GM19452 (cell line): Measurements from ENCODE around the gene IDH2.

Experiments used
- ATAC-seq: cut with Tn5 transposase; IDR thresholded peaks from one replicate; pipeline ENCODE4 v1.9.1; 2021; ENCODE audit not compliant: unreplicated experiment

The IDH2 gene

DNA sequence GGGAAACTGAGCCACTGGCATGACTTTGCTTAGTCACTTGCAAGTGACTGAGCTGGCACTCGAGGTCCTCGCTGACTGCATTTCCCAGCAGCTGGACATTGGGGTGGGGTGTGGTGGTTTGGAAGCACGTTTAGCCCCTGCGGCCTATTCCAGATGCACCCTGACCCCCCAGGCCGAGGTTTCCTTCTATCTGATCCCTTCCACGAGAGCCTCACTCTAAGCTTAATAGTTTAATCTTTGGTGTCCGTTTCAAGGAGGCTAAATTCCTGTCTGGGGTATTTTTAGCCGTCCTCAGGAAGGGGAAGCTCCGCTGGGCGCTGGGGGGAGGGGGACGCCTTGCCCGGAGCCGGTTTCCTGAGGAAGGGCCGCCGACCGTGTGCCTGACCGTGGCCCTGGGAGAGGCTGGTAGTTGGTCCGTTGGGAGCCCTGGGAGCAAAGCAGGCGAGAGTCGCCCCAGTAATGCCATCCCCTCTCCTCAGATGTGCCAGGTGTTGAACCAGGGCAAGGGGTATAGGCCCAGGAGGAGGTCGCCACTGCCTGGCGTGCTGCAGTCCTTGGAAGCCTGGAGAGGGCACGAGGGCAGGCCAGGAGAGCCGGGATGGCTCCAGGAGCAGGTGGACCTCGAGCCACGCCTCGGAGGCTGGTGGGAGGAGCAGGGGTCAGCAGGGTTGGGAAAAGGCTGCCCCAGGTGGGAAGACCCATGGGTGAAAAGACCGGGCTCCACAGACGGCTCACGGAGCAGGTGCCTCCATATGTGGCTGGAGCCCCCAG is 37.2 kb downstream of the IDH2 start:
- ATAC-seq = no peak

DNA sequence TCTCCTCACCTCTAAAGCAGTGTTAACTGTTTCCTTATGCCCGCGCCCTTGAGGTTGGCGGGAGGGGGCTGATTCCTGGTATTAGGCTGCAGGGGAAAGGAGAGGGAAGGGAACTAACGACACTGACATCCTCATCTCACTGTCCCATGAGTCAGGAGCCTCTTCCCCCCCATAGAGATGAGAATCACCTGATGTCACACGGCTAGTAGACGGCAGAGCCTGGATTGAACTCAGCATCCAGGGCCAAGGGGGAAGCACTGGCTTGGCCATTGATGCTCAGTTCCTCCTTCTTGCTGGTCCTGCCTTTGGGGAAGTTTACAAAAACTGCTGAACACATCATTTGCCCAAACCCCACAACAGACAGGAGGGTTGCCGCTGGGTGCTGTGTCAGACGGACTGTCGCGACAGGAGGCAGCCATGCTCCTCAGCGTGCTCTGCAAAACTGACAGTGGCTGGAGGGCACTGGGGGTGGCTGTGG is 38.5 kb downstream of the IDH2 start:
- no peak for ATAC-seq

DNA sequence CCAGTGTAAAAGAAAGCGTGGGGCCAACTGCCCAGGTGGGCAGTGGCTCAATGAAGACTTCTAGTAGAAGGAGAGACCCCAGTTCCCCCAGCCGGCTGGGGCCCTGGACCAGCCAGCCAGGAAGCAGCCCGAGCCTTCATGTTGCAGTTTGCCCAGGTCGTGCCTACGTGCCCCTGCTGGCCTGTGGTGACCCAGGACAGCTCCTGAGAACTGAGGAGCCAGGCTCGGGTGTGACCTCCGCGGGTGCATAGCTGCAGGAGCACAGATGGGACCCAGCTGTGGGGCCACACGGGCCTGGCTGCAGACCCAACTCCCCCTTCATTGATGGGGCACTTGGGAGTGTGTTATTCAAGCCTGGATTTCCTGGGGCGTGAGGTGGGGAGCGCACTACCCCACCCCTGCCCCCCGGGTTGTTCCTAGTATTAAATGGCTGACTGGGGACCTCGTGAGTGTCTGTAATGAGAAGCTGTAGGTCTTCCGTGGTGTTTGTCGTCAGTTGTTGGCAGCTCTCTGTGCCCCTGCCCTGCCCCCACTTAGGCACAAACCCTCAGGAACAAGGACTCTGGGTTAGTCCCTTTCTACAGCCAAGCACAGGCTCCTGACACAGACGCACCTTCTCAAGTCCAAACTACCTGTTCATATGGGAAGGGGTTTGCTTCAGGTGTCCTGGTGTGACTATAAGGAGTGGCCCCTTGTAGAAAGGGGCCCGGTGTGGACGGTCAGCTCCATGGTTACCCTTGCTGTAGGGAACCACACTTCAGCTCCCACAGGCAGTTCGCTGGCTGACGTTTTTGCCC is 39.1 kb downstream of the IDH2 start:
- ATAC-seq = no peak

DNA sequence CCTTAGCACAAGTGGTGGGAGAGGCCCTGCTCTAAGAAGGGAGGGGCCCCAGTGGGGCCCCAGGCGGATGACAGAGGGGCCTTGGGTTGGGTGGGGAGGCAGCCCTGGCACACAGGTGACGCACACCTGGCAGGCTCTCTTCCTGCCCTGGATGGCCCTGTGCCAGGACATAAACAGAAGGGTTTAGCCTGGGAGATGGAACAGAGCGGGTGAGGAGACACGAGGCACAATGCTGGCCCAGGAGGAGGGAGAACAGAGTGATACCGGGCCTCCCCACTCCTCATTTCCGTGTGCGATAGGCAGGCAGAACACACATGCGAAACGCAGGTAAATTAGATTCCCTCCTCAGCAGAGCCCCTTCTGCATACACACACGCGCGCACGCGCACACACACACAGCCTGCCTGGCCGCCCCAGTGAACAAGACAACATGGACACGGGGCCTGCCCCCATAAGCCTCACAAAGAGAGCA is 39.8 kb downstream of the IDH2 start:
- ATAC-seq = no peak

DNA sequence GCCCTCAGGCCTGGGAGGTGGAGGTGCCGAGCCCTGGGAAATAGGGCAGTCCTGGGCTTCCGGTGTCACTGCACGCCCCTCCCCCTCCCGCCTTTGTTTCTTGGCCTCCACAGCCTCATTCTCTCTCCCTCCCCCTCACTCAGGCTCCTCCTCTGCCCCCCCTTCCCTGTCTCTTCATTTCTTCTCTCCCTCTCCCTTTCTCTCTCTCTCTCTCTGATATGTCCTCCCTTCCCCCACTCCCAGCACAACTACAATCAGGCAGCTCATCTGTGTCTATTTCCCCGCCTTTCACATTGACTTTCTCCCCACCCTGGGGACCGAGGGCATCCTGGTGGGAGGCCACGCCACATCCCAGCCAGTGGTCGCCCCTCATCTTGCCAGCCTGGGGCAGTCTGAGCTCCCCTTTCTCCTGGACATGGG is 40.2 kb downstream of the IDH2 start:
- no peak for ATAC-seq

DNA sequence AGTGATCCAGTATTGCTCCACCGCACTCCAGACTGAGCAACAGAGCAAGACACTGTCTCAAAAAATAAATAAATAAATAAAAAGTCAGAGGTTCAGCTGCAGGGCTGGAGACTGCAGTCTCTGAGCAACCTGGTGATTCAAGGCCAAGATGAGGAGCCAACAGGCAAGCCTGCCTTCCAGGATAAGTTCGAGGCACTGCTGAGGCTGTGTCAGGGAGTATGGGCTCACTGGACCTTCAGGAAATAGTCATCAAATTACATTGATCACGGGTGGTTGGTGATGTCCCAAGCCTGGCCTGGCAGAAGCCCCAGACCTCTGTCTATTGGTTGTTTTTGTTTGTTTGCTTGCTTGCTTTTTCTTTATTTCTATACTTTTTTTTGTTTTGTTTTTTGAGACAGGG is 41.5 kb downstream of the IDH2 start:
- no peak for ATAC-seq

DNA sequence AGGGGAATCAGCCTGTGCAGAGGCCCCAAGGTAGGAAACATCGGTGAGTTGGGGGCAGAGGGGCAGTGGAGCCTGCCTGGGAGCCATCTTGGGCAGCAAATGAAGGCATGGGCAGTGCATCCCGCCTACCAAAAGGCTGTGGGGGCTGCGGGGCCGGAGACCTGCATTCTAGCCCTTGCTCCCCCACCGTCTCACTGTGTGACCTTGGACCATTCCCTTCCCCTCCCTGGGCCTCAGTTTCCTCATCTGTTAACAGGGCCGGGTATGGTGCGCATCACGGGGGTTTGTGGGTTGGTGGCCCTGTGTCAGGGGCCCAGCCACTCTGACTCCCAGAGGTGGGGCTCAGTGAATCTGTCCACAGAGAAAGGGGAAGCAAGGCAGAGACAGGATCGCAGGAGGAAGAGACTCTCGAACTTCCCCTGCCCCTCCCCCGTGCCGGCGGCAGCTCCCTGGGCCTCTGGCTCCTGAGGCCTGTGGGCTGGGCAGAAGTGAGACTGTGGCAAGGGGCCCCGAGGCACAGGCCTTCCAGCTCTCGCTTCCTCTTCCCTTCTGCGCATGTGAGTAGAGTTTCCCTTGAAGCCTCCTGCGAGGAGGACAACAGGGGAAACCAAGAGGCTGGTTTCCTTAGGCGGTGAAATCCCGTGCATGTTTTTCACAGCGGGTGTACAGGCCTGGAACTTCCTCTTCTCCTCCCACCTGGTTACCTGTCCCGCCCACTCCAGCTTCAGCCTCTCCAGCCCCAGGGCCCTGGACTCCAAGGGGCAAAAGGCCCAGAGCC is 42.9 kb downstream of the IDH2 start:
- peak; percentile 89 for ATAC-seq

DNA sequence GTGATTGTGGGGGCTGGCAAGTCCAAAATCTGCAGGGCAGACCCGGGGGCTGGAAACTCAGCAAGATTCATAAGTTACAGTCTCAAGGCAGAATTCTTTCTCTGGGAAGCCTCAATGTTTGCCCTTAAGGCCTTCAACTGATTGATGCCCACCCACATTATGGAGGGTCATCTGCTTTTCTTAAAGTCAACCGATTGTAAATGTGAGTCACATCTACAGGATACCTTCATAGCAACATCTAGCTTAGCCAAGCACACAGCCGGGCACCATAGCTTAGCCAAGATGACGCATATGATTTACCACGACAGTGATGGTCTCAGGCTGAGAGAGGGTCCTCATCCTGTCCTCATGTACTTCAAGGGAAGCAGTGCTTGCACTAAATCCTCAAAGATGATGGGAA is 43.5 kb downstream of the IDH2 start:
- ATAC-seq = no peak

DNA sequence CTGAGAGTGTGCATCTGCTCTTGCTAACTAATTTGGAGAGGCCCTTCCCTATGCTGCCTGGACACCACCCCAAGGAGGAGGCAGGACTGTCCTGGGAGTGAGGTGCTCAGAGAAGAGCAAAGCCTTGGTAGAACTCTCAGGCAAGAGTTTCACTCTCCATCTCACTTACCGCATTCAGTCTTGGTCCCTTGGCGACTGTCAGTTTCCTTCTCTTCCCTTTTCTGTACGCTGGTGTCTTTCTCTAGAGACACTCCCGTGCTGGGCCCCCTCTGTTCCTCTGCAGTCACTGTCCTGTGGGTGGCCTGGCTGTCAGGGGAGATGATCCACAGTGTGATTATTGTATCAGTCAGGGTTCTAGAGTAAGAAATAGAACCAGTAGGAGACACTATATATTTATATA is 44.0 kb downstream of the IDH2 start:
- no peak for ATAC-seq

DNA sequence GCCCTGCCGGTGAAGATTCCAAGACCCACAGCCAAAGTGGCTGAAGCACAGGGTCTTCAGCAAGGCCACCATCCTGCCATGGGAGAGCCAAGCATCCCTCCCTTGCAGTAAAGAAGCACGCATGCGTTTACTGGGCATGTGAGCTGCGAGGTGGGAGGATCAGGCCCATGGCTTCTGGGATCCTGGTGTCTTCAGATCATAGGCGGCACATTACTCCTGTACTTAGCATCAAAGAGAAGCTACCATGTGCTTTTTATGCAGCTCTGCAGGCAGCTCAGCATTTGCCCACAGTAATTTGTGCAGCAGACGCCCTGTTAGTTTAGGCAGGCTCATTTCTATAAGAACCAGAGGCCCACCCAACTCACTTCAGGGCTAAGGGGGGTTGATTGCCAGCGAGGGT is 45.7 kb downstream of the IDH2 start:
- ATAC-seq = no peak

DNA sequence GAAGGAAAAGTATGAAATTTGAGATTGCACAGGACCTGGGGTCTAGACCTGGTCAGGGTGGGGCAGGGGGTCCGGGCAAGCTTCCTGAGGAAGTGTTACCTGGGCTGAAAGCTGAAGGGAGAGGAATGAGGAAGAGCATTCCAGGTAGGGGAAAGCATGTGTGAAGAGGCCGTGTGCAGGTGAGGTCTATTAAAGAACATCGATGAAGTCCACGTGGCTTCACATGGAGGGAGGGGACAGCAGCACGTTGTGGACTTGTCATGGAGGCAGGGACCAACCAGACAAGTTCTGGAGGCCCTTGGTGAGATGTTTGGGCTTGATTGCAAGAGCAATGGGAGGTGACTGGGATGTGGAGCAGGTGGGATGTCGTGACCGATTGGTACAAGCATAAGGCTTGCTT is 47.1 kb downstream of the IDH2 start:
- no peak for ATAC-seq

DNA sequence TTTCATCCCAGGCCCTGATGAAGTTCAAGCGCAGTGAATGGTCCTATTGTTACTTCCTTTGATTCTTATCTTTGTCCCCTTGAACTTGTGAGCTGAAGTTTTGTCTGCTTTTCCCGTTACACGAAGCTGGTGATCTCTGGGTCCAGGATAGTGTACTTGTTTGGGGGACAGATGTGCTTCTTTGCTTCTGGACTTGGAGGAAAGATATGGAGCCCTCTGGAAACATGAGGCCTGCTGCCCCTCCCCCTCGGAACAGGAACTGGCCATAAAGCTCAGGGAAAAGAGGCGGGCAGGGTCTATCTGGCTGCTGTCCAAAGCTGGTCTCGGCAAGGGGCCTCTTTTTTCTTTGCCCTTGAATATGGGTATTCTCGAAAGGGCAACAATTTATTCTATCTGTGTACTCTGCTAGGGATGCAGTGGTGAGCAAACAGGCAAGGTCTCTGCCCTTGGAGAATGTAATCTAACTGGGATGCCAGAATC is 47.6 kb downstream of the IDH2 start:
- no peak for ATAC-seq

DNA sequence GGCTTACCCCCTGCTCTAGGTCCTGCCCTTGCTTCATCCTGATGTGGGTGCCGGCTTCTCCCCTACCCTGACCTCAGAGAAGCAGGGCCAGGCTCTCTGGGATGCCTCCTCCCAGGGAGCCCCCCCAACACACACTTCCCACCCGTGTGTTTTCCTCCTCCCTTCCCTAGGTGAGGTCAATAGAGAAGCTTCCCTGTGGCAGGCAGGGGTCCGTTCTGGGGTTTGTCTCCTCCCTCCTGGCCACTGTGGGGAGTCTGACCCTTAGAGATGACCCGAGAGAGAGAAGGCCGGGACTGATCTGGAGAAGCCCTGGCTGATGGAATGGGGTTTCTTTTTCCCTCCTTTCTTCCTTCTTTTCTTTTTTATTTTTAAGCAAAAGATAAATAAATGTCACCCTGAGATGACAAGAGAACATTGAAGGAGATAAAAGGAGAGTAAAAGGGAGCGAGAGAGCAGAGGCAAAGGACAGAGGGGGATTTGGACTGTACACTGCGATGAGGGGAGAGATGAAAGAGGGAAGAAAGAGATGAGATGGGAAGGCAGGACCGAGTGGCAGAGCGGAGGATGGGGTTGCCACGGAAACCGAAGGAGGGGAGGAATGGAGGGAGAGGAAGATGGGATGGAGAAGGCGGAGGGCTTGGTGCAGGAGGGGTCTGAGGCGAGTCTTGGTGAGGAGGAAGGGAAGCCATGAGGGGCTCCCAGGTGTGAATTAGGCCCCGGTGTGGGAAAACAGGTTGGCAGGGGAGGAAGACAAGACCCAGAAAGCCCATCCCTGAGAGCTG is 48.4 kb downstream of the IDH2 start:
- ATAC-seq = no peak

DNA sequence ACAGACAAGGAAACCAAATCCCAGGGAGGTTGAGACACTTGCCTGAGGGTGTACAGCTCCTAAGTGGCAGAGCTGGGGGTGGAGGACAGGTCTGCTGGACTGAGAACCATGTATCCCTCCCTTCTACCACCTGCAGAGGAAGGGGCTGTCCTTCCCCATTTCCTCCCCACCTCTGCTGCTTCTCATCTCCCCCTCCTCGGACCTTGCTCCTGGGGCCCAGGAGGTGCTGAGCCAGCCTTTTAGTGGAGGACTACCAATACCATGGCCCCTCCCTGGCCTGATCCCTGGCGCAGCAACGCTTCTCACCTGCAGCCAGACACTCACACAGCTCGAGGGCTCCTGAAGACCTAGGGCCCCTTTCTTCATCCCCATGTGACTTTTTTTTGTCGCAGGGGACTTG is 50.4 kb downstream of the IDH2 start:
- no peak for ATAC-seq

DNA sequence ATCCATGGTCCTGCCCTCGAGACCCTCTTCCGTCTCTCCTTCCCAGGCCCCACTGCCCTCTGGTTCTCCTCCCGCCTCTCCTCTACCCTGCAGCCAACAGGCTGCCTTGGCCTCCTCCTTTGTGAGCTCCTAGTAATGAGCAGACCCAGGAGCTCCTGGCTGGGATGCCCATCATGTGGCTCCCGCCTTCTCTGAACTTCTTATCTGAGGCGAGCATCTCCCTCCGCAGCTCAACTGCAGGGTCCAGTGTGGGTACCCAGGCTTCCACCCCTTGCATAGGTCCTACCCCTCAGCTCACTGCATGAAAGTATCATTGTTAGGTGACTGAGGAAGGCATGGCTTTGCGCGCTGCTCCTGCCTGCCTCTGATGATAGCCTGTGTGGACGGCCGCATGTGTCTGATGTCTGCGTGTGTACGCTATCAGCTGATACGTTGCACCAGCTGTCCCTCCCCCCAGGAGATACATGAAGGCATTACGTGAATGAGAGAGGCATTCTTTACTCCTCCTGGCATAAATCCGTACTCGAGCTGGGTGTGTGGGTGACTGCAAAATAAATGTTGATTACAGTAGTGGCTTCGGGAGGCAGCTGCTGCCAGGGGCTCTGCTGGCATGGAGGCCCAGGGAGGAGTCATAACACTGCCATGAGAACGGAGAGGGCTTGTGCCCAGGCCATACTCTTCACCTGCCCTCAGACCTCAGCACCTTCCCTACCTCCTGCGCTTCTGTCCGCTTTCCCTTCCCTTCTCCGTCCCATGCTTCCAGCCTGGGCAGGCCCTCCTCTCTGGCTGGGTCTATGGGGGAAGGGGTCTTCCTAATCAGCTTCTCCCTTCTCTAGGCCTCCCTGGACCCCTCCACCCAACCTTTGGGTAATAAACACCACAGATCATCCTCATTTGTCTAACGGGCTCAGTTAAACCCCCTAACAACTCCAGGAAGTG is 52.3 kb downstream of the IDH2 start:
- no peak for ATAC-seq

DNA sequence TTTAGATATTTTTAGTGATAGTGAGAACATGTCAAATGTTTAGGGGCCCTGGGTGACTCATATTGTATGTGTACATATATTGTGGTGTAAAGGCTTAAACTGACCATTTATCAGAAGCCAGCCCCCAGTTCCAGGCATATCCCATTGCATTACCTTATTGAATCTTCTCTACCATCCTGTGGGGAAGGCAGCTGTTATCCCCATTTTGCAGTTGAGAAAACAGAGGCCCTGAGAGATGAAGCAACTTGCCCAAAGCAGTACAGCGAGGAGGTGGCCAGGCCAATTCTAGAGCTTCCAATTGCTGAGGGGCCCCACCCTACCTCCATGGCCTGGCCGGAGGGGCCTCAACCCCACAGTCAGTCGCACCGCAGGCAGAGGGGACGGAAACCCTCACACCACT is 53.2 kb downstream of the IDH2 start:
- ATAC-seq = no peak

DNA sequence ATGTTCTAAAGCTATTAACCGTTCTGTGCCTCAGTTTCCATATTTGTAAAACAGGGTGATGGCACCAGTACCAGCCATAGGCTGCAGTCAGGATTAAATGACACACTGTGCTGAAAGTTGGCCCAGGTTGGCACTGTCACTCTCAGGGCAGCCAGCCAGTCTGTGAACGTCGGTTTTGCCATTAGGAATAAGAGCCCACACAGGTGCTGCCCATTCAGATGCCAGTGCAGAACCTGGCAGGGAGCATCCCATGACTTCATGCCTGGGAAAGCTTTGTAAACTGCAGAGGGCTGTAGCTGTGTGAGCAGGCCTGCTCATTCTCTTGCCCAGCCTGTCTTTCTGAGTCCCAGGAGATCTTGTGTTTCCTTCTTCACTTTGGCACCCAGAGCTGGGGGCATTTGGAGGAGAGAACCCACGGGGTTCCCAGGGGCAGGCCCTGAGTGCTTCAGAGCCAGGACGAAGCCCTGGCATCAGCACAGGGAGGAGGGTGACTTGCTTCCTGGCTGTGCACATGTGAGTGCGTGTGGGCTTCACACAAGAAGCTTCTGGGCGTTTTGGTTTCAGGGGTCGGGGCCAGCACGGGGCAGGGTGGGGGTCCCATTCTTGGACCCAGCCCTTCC is 54.2 kb downstream of the IDH2 start:
- ATAC-seq = no peak

DNA sequence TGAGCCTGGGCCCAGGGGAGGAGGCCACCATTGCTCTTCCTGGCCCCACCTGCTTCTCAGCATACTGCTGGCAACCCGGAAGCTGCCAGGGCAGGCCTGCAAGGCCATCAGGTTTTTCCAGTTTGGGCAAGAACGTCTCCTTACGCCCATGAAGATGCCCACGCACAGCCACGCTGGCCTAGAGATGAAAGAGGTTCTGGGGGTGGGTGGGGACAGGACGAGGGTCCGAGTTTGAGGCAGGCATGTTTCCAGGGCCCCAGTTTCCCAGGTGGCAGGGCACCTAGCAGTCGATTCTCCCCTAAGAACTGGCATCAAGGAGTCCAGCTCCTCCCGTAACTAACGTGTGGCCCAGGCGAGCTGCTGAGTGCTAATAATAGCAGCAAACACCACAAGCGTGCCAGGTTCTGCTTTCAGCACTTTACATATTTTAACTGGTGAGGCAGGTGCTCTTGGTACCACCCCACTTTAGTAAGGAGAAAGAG is 55.3 kb downstream of the IDH2 start:
- ATAC-seq = no peak

DNA sequence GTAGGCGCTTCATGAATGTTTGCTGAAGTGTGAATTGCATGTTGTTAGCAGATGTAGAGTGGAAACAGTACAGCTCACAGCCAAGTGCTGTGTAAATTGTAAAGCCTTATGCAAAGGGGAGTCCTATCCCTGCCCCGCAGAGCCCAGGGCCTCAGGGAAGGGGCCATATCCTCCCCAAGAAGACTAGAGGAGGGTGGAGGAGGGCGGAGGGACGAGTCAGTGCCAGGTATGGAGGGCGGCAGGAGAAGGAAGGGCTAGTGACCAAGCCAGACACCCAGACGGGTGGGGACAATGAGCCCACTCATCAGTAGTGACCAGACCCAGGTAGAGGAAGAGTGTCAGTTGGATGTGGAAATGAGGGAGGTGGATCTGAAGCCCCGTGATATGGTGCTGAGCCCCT is 56.0 kb downstream of the IDH2 start:
- no peak for ATAC-seq
